Esophagus squamous epithelium (tissue), 5 donors: ENCODE data around the gene FGD4. TPM values are rescaled to one million over a fixed set of nuclear protein-coding genes. Genes with fewer than 3 reads are reported as not detected.

Source experiments
- DNase-seq: peaks from one replicate; lab custom pipeline; 2025; lab: John Stamatoyannopoulos, UW
- H3K27ac ChIP-seq, 4 donors: fragments of 200-600 bp; sonication (generic); one replicate each; pipeline ENCODE4 v1.5.1; 2016 to 2019; ENCODE audit warnings: mild to moderate bottlenecking in 1 of 4
- H3K27me3 ChIP-seq, 4 donors: fragments of 200-600 bp; sonication (generic); 1 replicate in 3 of 4; 2 replicates in 1 of 4; pipeline versions ENCODE4 v1.5.1 to v1.6.0; 2017 to 2021; ENCODE audit warnings: antibody characterized with exemption in 1 of 4
- H3K36me3 ChIP-seq, 3 donors: fragments of 200-600 bp; sonication (generic); one replicate each; pipeline ENCODE4 v1.5.1; 2016 to 2019
- H3K4me1 ChIP-seq, 3 donors: fragments of 200-600 bp; sonication (generic); one replicate each; pipeline ENCODE4 v1.5.1; 2017 to 2019
- H3K4me3 ChIP-seq, 4 donors: fragments of 200-600 bp; sonication (generic); 1 replicate in 3 of 4; 2 replicates in 1 of 4; pipeline ENCODE4 v1.5.1; 2016 to 2019; ENCODE audit warnings: mild to moderate bottlenecking in 2 of 4, moderate library complexity in 1 of 4
- H3K9me3 ChIP-seq, 3 donors: fragments of 200-600 bp; sonication (generic); one replicate each; pipeline ENCODE4 v1.5.1; 2016 to 2019
- CTCF ChIP-seq, 6 experiments: fragments of 450-650 bp in 4 of 6; fragments of 200-600 bp in 2 of 6; sonication (generic) in 2 of 6; IDR thresholded peaks; one replicate each; pipeline ENCODE4 v1.5.1; 2016 to 2019; ENCODE audit warnings: antibody characterized with exemption in 6 of 6, mild to moderate bottlenecking in 4 of 6, moderate library complexity in 4 of 6
- POLR2A ChIP-seq, 4 donors: fragments of 450-650 bp; IDR thresholded peaks; one replicate each; pipeline ENCODE4 v1.6.1; 2017; ENCODE audit warnings: antibody characterized with exemption in 4 of 4, mild to moderate bottlenecking in 4 of 4, moderate library complexity in 3 of 4
- WGBS, 2 donors: methylation state at CpG; one replicate each; pipeline ENCODE4 v1.1.5; 2018; 5-methylcytosine and 5-hydroxymethylcytosine counted together
- intact Hi-C: fragments of 100-400 bp; cut with DNase I; formaldehyde crosslinking; loops from one replicate; pipeline ENCODE4 v1.15.0; 2022
- total RNA-seq, 4 donors: library from RNA; depleted of rRNA; stranded (reverse); fragments of >200 nt; gene quantifications; one replicate each; pipeline ENCODE4 v1.1.0, GENCODE V29; 2016
- donor health status: DM: yes; HTN: yes; CAD: no.

Gene FGD4
- total RNA-seq, 4 donors from 2014 or later, result 17.0 to 49.8 (median 25.6) TPM

- Histone ChIP-seq H3K9me3 (no peaks in the 10 kb centered on the region), H3K36me3 (no peaks in the 10 kb centered on the region), H3K4me3 (peak overlapping the region in 1 of 4 donors; percentile 1), H3K4me1 (peaks cover 4 to 78% (median 24%) of the 10 kb centered on the region in 3 donors), H3K27me3 (no peaks in the 10 kb centered on the region), H3K27ac (peak overlapping the region in 3 of 4 donors; percentile 14 to 72 (median 38))
- no peak for TF ChIP-seq POLR2A (IDR thresholded peaks at IDR 0.05)
- no peak for TF ChIP-seq CTCF (IDR thresholded peaks at IDR 0.05)
- DNase-seq, result no peak
- 42 to 59% methylated on average over 3 of the region's 3 CpGs for WGBS, 2 donors
- intact Hi-C loops, result no loop called here
These were observed 142.5 kb downstream of the FGD4 start for GRCh38 chr12:32541754-32542374.

- no peaks in the 10 kb centered on the region for H3K9me3 ChIP-seq
- H3K36me3 ChIP-seq, result no peaks in the 10 kb centered on the region
- TF ChIP-seq CTCF (IDR thresholded peaks at IDR 0.05), result no peak
- no peak for TF ChIP-seq POLR2A (IDR thresholded peaks at IDR 0.05)
- intact Hi-C loops, result no loop called here
- no peak overlapping the region for H3K4me3 ChIP-seq
- no peaks in the 10 kb centered on the region for H3K27me3 ChIP-seq
- DNase-seq, result no peak
- H3K27ac ChIP-seq, result peak overlapping the region in 3 of 4 donors; percentile 4 to 72 (median 38)
- WGBS, 2 donors, result 78 to 83% methylated on average over 6 of the region's 6 CpGs
- H3K4me1 ChIP-seq, result peaks cover 4 to 78% (median 24%) of the 10 kb centered on the region in 3 donors
These were observed 143.3 kb downstream of the FGD4 start for GRCh38 chr12:32542428-32543229.

DNA sequence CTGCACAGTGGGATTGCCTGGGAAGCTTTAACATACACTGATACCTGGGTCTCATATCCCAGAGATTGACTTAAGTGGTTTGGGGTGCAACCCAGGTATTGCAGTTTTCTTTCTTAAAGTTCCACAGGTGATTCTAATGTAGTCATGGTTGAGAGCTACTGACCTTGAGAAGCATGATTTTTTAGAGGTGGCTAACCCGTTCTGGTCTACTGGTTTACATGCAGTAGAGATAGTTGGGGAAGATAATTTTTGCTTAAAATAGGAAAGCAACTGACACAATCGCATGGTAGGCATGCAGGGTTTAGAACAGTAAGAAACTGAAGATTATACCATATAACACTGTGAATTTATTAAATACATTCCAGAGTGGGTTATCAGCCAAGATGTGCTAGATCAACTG lies 145.5 kb downstream of the FGD4 start:
- Histone ChIP-seq H3K36me3 (no peaks in the 10 kb centered on the region), H3K4me1 (peaks cover 12 to 88% (median 24%) of the 10 kb centered on the region in 3 donors), H3K9me3 (no peaks in the 10 kb centered on the region), H3K27me3 (no peaks in the 10 kb centered on the region), H3K4me3 (no peak overlapping the region), H3K27ac (no peak overlapping the region)
- TF ChIP-seq POLR2A (IDR thresholded peaks at IDR 0.05), result no peak
- no peak for TF ChIP-seq CTCF (IDR thresholded peaks at IDR 0.05)
- 78 to 93% methylated on average over 2 of the region's 2 CpGs for WGBS, 2 donors
- no peak for DNase-seq
- intact Hi-C loops, result no loop called here

- H3K27me3 ChIP-seq, result no peaks in the 10 kb centered on the region
- no peaks in the 10 kb centered on the region for H3K36me3 ChIP-seq
- no peak for DNase-seq
- intact Hi-C loops, result no loop called here
- H3K4me3 ChIP-seq, result no peak overlapping the region
- WGBS, 2 donors, result 19 to 22% methylated on average over 3 of the region's 3 CpGs
- peaks cover 12 to 89% (median 24%) of the 10 kb centered on the region in 3 donors for H3K4me1 ChIP-seq
- H3K27ac ChIP-seq, result peak overlapping the region in 1 of 4 donors; percentile 14
- no peak for TF ChIP-seq POLR2A (IDR thresholded peaks at IDR 0.05)
- no peak for TF ChIP-seq CTCF (IDR thresholded peaks at IDR 0.05)
- H3K9me3 ChIP-seq, result no peaks in the 10 kb centered on the region
These were observed 146.1 kb downstream of the FGD4 start for GRCh38 chr12:32545413-32545980.

DNA sequence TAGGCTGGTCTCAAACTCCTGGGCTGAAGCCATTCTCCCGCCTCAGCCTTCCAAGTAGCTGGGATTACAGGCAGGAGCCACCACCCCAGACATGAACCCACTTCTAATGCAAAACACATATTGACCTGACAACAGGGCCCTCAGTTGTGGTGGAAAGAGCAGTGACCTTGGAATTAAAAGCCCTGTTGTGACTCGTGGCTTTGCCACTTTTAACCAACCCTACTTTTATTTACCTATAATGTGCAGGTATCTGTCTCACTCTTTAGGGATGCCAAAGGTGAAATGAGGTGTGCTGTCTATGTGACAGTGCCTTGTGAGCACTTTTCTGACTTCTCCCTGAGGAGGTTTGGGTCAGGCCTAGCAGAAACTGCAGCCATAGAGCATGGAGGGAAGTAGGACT lies 146.9 kb downstream of the FGD4 start:
- Histone ChIP-seq H3K27me3 (no peaks in the 10 kb centered on the region), H3K4me3 (no peak overlapping the region), H3K27ac (peak overlapping the region in 2 of 4 donors; percentile 14 to 29), H3K4me1 (peaks cover 12 to 81% (median 21%) of the 10 kb centered on the region in 3 donors), H3K36me3 (no peaks in the 10 kb centered on the region), H3K9me3 (no peaks in the 10 kb centered on the region)
- DNase-seq, result no peak
- intact Hi-C loops, result no loop called here
- 68 to 71% methylated on average over 2 of the region's 2 CpGs for WGBS, 2 donors
- TF ChIP-seq POLR2A (IDR thresholded peaks at IDR 0.05) (no peak), CTCF (IDR thresholded peaks at IDR 0.05) (no peak)
